IMR-90 (cell line): ENCODE results near the gene RHBDF2. TPM values are rescaled to one million over a fixed set of nuclear protein-coding genes. Genes with fewer than 3 reads are reported as not detected.

Experiments used
- ATAC-seq: fragments of 200-7000 bp; cut with Tn5 transposase; 2 replicates; pipeline ENCODE4 v1.9.1; 2020; ENCODE audit warnings: low read depth, mild to moderate bottlenecking, moderate library complexity
- BruUV-seq: library from RNA; stranded (reverse); fragments of 400-500 nt; replicated peaks from 2 replicates; lab custom pipeline; 2021; lab: Mats Ljungman, UMichigan
- CTCF ChIA-PET: fragments of 300-600 bp; formaldehyde crosslinking; extraction: SDS; loops from one replicate; lab custom pipeline; 2021; ENCODE audit warnings: antibody characterized with exemption; lab: Yijun Ruan, JAX
- POLR2A ChIA-PET: fragments of 300-600 bp; sonication (Branson Sonifier 250); formaldehyde crosslinking; loops from one replicate; lab custom pipeline; 2022; ENCODE audit warnings: antibody characterized with exemption; ENCODE audit not compliant: unreplicated experiment; lab: Charles Lee
- DNase-seq: peaks from one replicate; pipeline ENCODE4 v3.0.0; 2013
- H2AFZ ChIP-seq: replicated peaks from 2 replicates; pipeline ENCODE3; 2013; ENCODE audit warnings: low read length, mild to moderate bottlenecking; ENCODE audit not compliant: poor library complexity
- H2AK5ac ChIP-seq: 2 replicates; pipeline ENCODE4 v1.6.1; 2013; ENCODE audit warnings: low read depth, low read length, inconsistent platforms
- H2AK9ac ChIP-seq: replicated peaks from 2 replicates; pipeline ENCODE3; 2013; ENCODE audit warnings: mild to moderate bottlenecking, low read depth, low read length, moderate library complexity; ENCODE audit not compliant: poor library complexity
- H2BK120ac ChIP-seq: 2 replicates; pipeline ENCODE4 v1.6.1; 2013; ENCODE audit warnings: low read depth, low read length, inconsistent platforms
- H2BK15ac ChIP-seq: 3 replicates; pipeline ENCODE4 v1.6.1; 2013; ENCODE audit warnings: low read depth, low read length, inconsistent platforms
- H2BK20ac ChIP-seq: 2 replicates; pipeline ENCODE4 v1.6.1; 2013; ENCODE audit warnings: low read depth, mild to moderate bottlenecking, inconsistent platforms, low read length, moderate library complexity
- H2BK5ac ChIP-seq: 2 replicates; pipeline ENCODE4 v1.6.1; 2013; ENCODE audit warnings: mild to moderate bottlenecking, low read depth, low read length, inconsistent platforms; ENCODE audit not compliant: poor library complexity, severe bottlenecking
- H3K14ac ChIP-seq: replicated peaks from 2 replicates; pipeline ENCODE4 v1.6.1; 2013; ENCODE audit warnings: low read depth, low read length, inconsistent platforms
- H3K18ac ChIP-seq: 2 replicates; pipeline ENCODE4 v1.6.1; 2013; ENCODE audit warnings: low read depth, low read length, control low read depth
- H3K23ac ChIP-seq: 2 replicates; pipeline ENCODE4 v1.6.1; 2013; ENCODE audit warnings: low read depth, low read length, inconsistent platforms
- H3K27ac ChIP-seq: 2 replicates; pipeline ENCODE4 v1.5.1; 2013; ENCODE audit warnings: mild to moderate bottlenecking, control low read depth, low read length; ENCODE audit not compliant: insufficient read depth
- H3K27me3 ChIP-seq: 2 replicates; pipeline ENCODE4 v1.6.1; 2013; ENCODE audit warnings: low read length; ENCODE audit not compliant: control insufficient read depth, insufficient read depth
- H3K36me3 ChIP-seq: 2 replicates; pipeline ENCODE4 v1.6.1; 2013; ENCODE audit warnings: low read length, mixed read lengths; ENCODE audit not compliant: control insufficient read depth, insufficient read depth
- H3K4ac ChIP-seq: 2 replicates; pipeline ENCODE4 v1.6.1; 2013; ENCODE audit warnings: low read depth, low read length, inconsistent platforms
- H3K4me1 ChIP-seq: 2 replicates; pipeline ENCODE4 v1.6.1; 2013; ENCODE audit warnings: low read length, mixed read lengths; ENCODE audit not compliant: control insufficient read depth, insufficient read depth
- H3K4me2 ChIP-seq: 2 replicates; pipeline ENCODE4 v1.6.1; 2013; ENCODE audit warnings: low read depth, mild to moderate bottlenecking, control low read depth, low read length, moderate library complexity
- H3K4me3 ChIP-seq: 2 replicates; pipeline ENCODE4 v1.5.1; 2013; ENCODE audit warnings: low read depth, mild to moderate bottlenecking, control low read depth, low read length, moderate library complexity; ENCODE audit not compliant: insufficient read depth
- H3K56ac ChIP-seq: 2 replicates; pipeline ENCODE4 v1.6.1; 2013; ENCODE audit warnings: low read length, inconsistent platforms; ENCODE audit not compliant: insufficient read depth; ENCODE audit errors: extremely low read depth
- H3K79me1 ChIP-seq, 2 experiments: 2 replicates each; pipeline ENCODE4 v1.6.1; 2013; ENCODE audit warnings: low read length in 2 of 2, inconsistent platforms in 1 of 2, low read depth in 1 of 2
- H3K9ac ChIP-seq: 2 replicates; pipeline ENCODE4 v1.6.1; 2013; ENCODE audit warnings: low read depth, low read length, control low read depth
- H3K9me1 ChIP-seq: 2 replicates; pipeline ENCODE4 v1.6.1; 2013; ENCODE audit warnings: low read length, inconsistent platforms; ENCODE audit not compliant: insufficient read depth
- H3K9me3 ChIP-seq: 2 replicates; pipeline ENCODE4 v1.6.1; 2013; ENCODE audit warnings: low read length; ENCODE audit not compliant: control insufficient read depth, insufficient read depth
- H4K20me1 ChIP-seq: 2 replicates; pipeline ENCODE4 v1.6.1; 2013; ENCODE audit warnings: low read length, inconsistent platforms; ENCODE audit not compliant: insufficient read depth
- H4K5ac ChIP-seq: 2 replicates; pipeline ENCODE4 v1.6.1; 2013; ENCODE audit warnings: mild to moderate bottlenecking, low read depth, low read length, control low read depth
- H4K8ac ChIP-seq, 2 experiments: 2 replicates each; pipeline ENCODE4 v1.6.1; 2013; ENCODE audit warnings: low read depth in 2 of 2, low read length in 2 of 2, control low read depth in 1 of 2, inconsistent platforms in 1 of 2
- H4K91ac ChIP-seq: 2 replicates; pipeline ENCODE4 v1.6.1; 2013; ENCODE audit warnings: low read depth, low read length, inconsistent platforms; ENCODE audit not compliant: insufficient read depth
- BHLHE40 ChIP-seq: fragments of 150-350 bp; IDR thresholded peaks from 2 replicates; pipeline ENCODE4 v1.6.1; 2016; ENCODE audit warnings: mild to moderate bottlenecking, low read depth, low read length
- CEBPB ChIP-seq: IDR thresholded peaks from 2 replicates; pipeline ENCODE4 v1.6.1; 2012; ENCODE audit warnings: low read depth, low read length, improper control_type of control experiment
- CHD1 ChIP-seq: IDR thresholded peaks from 2 replicates; pipeline ENCODE4 v1.6.1; 2012; ENCODE audit warnings: low read depth, low read length, improper control_type of control experiment
- CTCF ChIP-seq: conservative IDR thresholded peaks from 2 replicates; pipeline ENCODE4 v1.5.1; 2012; ENCODE audit warnings: mild to moderate bottlenecking, low read depth, low read length, improper control_type of control experiment
- ELK1 ChIP-seq: fragments of 150-350 bp; IDR thresholded peaks from 2 replicates; pipeline ENCODE4 v1.6.1; 2016; ENCODE audit warnings: low read depth, mild to moderate bottlenecking, low read length, moderate library complexity, borderline replicate concordance
- FOS ChIP-seq: fragments of 150-350 bp; IDR thresholded peaks from 2 replicates; pipeline ENCODE4 v1.6.1; 2016; ENCODE audit warnings: low read depth, low read length
- MAFK ChIP-seq: IDR thresholded peaks from 2 replicates; pipeline ENCODE4 v1.6.1; 2012; ENCODE audit warnings: low read depth, low read length, improper control_type of control experiment
- MAZ ChIP-seq: IDR thresholded peaks from 2 replicates; pipeline ENCODE4 v1.6.1; 2012; ENCODE audit warnings: low read depth, mild to moderate bottlenecking, low read length, improper control_type of control experiment, moderate library complexity, borderline replicate concordance
- MXI1 ChIP-seq: IDR thresholded peaks from 2 replicates; pipeline ENCODE4 v1.6.1; 2012; ENCODE audit warnings: low read depth, mild to moderate bottlenecking, low read length, moderate library complexity, borderline replicate concordance
- NFE2L2 ChIP-seq: fragments of 150-350 bp; IDR thresholded peaks from 2 replicates; pipeline ENCODE4 v1.6.1; 2016; ENCODE audit warnings: low read depth, mild to moderate bottlenecking, low read length
- POLR2A ChIP-seq: IDR thresholded peaks from 2 replicates; pipeline ENCODE4 v1.6.1; 2012; ENCODE audit warnings: mild to moderate bottlenecking, low read depth, low read length
- RAD21 ChIP-seq: IDR thresholded peaks from 2 replicates; pipeline ENCODE4 v1.6.1; 2012; ENCODE audit warnings: low read length, improper control_type of control experiment
- RCOR1 ChIP-seq: IDR thresholded peaks from 2 replicates; pipeline ENCODE4 v1.6.1; 2012; ENCODE audit warnings: mild to moderate bottlenecking, low read length, improper control_type of control experiment; ENCODE audit not compliant: insufficient replicate concordance
- RFX5 ChIP-seq: IDR thresholded peaks from 2 replicates; pipeline ENCODE4 v1.8.0; 2012; ENCODE audit warnings: low read depth, mild to moderate bottlenecking, low read length, moderate library complexity
- SMC3 ChIP-seq: fragments of 150-350 bp; IDR thresholded peaks from 2 replicates; pipeline ENCODE4 v1.6.1; 2016; ENCODE audit warnings: low read depth, mild to moderate bottlenecking, antibody characterized with exemption, low read length, moderate library complexity
- WGBS, 2 experiments: methylation state at CpG; one replicate each; pipeline versions ENCODE4 v1.1.5 to v1.1.7; 2013; ENCODE audit warnings: missing lambda C conversion rate in 2 of 2; ENCODE audit not compliant: insufficient read length in 1 of 2; ENCODE audit errors: extremely low coverage in 2 of 2; 5-methylcytosine and 5-hydroxymethylcytosine counted together
- dilution Hi-C: fragments of 300-500 bp; cut with HindIII; formaldehyde crosslinking; loops from one replicate; pipeline ENCODE4 v1.14.3; 2018; ENCODE audit warnings: low sequenced_read_pairs; ENCODE audit not compliant: unreplicated experiment
- in situ Hi-C: fragments of 300-500 bp; cut with MboI; formaldehyde crosslinking; loops from 3 replicates; pipeline ENCODE4 v1.14.3; 2019; ENCODE audit warnings: low sequenced_read_pairs, inconsistent platforms, mixed read lengths
- intact Hi-C: fragments of 100-400 bp; cut with micrococcal nuclease; formaldehyde crosslinking; loops from 2 replicates; pipeline ENCODE4 v1.10.0; 2022
- polyA plus RNA-seq, 3 experiments: library from polyadenylated mRNA; depleted of rRNA; stranded (reverse); fragments of >200 nt; gene quantifications; 2 replicates each; pipeline ENCODE4 v1.2.3, GENCODE V29; 2012; ENCODE audit warnings: low replicate concordance in 1 of 3
- total RNA-seq: library from RNA; depleted of rRNA; stranded (reverse); fragments of >200 nt; gene quantifications from 2 replicates; pipeline ENCODE4 v1.2.3, GENCODE V29; 2012

RHBDF2 gene
- total and polyA plus RNA-seq, 2 of the 4 experiments (the other 2 are of a cell fraction) = 1.3 to 8.3 TPM

GRCh38 chr17:76537578-76538280, 36.5 kb upstream of the RHBDF2 start, which contains the start of gene CYGB:
Gene CYGB (minus strand): TSS chr17:76537709. CDS start chr17:76537542, 167 bp downstream.
- H3K9me1 ChIP-seq = peaks cover 11% of the 10 kb centered on the region
- intact Hi-C loops (loop anchor here (10.0 kb wide), 1 partner anchor 527 kb away; no protein-coding TSS in a partner anchor), in situ Hi-C loops (no loop called here), dilution Hi-C loops (no loop called here)
- H4K91ac ChIP-seq = no peak within 1 kb of the TSS
- H2AK9ac ChIP-seq = peak within 1 kb of the TSS; percentile 48
- ChIA-PET CTCF (no interaction called here), POLR2A (no interaction called here)
- H3K36me3 ChIP-seq = no peaks in the 10 kb centered on the region; the same call in 1 of the 2 replicates
- peak within 1 kb of the TSS in 1 of 2 experiments; percentile 55; a peak in 1 of 4 replicates for H4K8ac ChIP-seq
- 5% methylated on average over 66 of the region's 95 CpGs; no CpG with 5 or more reads in 1 of the 2 experiments for WGBS, 2 experiments
- peak within 1 kb of the TSS; percentile 88 for H3K14ac ChIP-seq
- H2BK5ac ChIP-seq = no peak within 1 kb of the TSS
- no TSS peak for BruUV-seq
- H3K4me2 ChIP-seq = peak within 1 kb of the TSS; percentile 45
- H3K27me3 ChIP-seq = peaks cover 2% of the 10 kb centered on the region; the same call in 1 of the 2 replicates
- no peaks in the 10 kb centered on the region; a peak in 1 of 4 replicates for H3K79me1 ChIP-seq
- peak within 1 kb of the TSS; percentile 45; the same call in 1 of the 2 replicates for H2BK120ac ChIP-seq
- 0 out of 2 replicates have a peak within 1 kb of the TSS, but pooled peaks have one; percentile 1 for H3K27ac ChIP-seq
- H3K4me3 ChIP-seq = peak within 1 kb of the TSS; percentile 46
- DNase-seq (no peak), ATAC-seq (peak; percentile 15)
- H4K5ac ChIP-seq = no peak within 1 kb of the TSS
- H3K18ac ChIP-seq = no peak within 1 kb of the TSS
- H3K23ac ChIP-seq = peak within 1 kb of the TSS; percentile 84; the same call in 1 of the 2 replicates
- H2BK15ac ChIP-seq = no peak within 1 kb of the TSS; the same call in 2 of the 3 replicates
- H2BK20ac ChIP-seq = no peak within 1 kb of the TSS
- peak within 1 kb of the TSS; percentile 78 for H3K4ac ChIP-seq
- H2AK5ac ChIP-seq = peak within 1 kb of the TSS; percentile 55; the same call in 1 of the 2 replicates
- no peaks in the 10 kb centered on the region for H3K9me3 ChIP-seq
- no peak within 1 kb of the TSS for H3K56ac ChIP-seq
- peaks cover 10% of the 10 kb centered on the region for H3K4me1 ChIP-seq
- peak within 1 kb of the TSS; percentile 86 for H2AFZ ChIP-seq
- H4K20me1 ChIP-seq = no peaks in the 10 kb centered on the region
- H3K9ac ChIP-seq = peak within 1 kb of the TSS; percentile 17; the same call in 1 of the 2 replicates
- TF ChIP-seq MXI1 (no peak), CTCF (no peak), RCOR1 (no peak), MAFK (no peak), POLR2A (no peak), RFX5 (no peak), NFE2L2 (no peak), MAZ (no peak), ELK1 (no peak), FOS (no peak), RAD21 (no peak), BHLHE40 (no peak), CHD1 (no peak), SMC3 (no peak), CEBPB (no peak)
